GM06990 (cell line): ENCODE data around the gene RXFP2.
A peak's percentile ranks its signal among the peaks of the same experiment; 100 is the strongest.

Experiments used
- DNase-seq: peaks from one replicate; pipeline ENCODE4 v3.0.0-alpha.2; 2011; ENCODE audit not compliant: insufficient read length; ENCODE audit errors: extremely low read depth
- H3K27me3 ChIP-seq: replicated peaks from 2 replicates; pipeline ENCODE4 v1.6.0; 2011; ENCODE audit warnings: low read length; ENCODE audit not compliant: control insufficient read depth, insufficient read depth
- H3K36me3 ChIP-seq: 2 replicates; pipeline ENCODE4 v1.5.1; 2011; ENCODE audit warnings: low read length; ENCODE audit not compliant: control insufficient read depth, insufficient read depth
- H3K4me3 ChIP-seq: replicated peaks from 2 replicates; pipeline ENCODE4 v1.5.1; 2011; ENCODE audit warnings: low read depth, mild to moderate bottlenecking, control low read depth, low read length
- CTCF ChIP-seq: IDR thresholded peaks from 2 replicates; pipeline ENCODE4 v1.5.1; 2011; ENCODE audit warnings: low read length, control low read depth, mild to moderate bottlenecking, inconsistent platforms; ENCODE audit not compliant: insufficient read depth, poor library complexity, severe bottlenecking

Gene RXFP2

GRCh38 chr13:31733066-31733465 is 6.3 kb upstream of the RXFP2 start:
- TF ChIP-seq CTCF = no peak
- H3K36me3 ChIP-seq = no peaks in the 10 kb centered on the region
- no peak overlapping the region for H3K4me3 ChIP-seq
- H3K27me3 ChIP-seq = no peaks in the 10 kb centered on the region; the same call in 1 of the 2 replicates
- DNase-seq = no peak

- Histone ChIP-seq H3K4me3 (no peak overlapping the region), H3K36me3 (no peaks in the 10 kb centered on the region), H3K27me3 (no peaks in the 10 kb centered on the region; the same call in 1 of the 2 replicates)
- no peak for TF ChIP-seq CTCF
- DNase-seq = no peak
Measured at GRCh38 chr13:31733647-31734046, 5.7 kb upstream of the RXFP2 start.

GRCh38 chr13:31742097-31742734 is 2.9 kb downstream of the RXFP2 start:
- peak; percentile 1 for DNase-seq

GRCh38 chr13:31747291-31747690 is 8.0 kb downstream of the RXFP2 start:
- no peak for TF ChIP-seq CTCF
- Histone ChIP-seq H3K27me3 (no peaks in the 10 kb centered on the region), H3K4me3 (no peak overlapping the region), H3K36me3 (no peaks in the 10 kb centered on the region)
- DNase-seq = no peak

More at GRCh38 chr13:31742097-31742734, 2.9 kb downstream of the RXFP2 start:
- H3K27me3 ChIP-seq = no peaks in the 10 kb centered on the region
- no peak overlapping the region for H3K4me3 ChIP-seq
- peak; percentile 96 for TF ChIP-seq CTCF
- H3K36me3 ChIP-seq = no peaks in the 10 kb centered on the region

GRCh38 chr13:31747966-31748365 is 8.6 kb downstream of the RXFP2 start:
- H3K27me3 ChIP-seq = no peaks in the 10 kb centered on the region
- no peak for TF ChIP-seq CTCF
- no peak for DNase-seq
- H3K36me3 ChIP-seq = no peaks in the 10 kb centered on the region
- no peak overlapping the region for H3K4me3 ChIP-seq

- Histone ChIP-seq H3K4me3 (no peak overlapping the region), H3K36me3 (no peaks in the 10 kb centered on the region), H3K27me3 (no peaks in the 10 kb centered on the region)
- no peak for TF ChIP-seq CTCF
- no peak for DNase-seq
Measured at GRCh38 chr13:31749929-31750328, 10.6 kb downstream of the RXFP2 start.
